Effector CD4-positive, alpha-beta T cell (primary cell): Measurements from ENCODE around the gene AHCY.
"Not testable (repeated sequence)": the region's sequence is repeated elsewhere in the genome, so short reads cannot be mapped to it uniquely, and the experiment has no call there.

Experiments used
- DNase-seq: peaks from one replicate; pipeline ENCODE4 v3.0.0-alpha.2; 2020

AHCY gene

GRCh38 chr20:34322267-34323105 is 19.3 kb upstream of the AHCY start:
- DNase-seq, result no peak

GRCh38 chr20:34320861-34321260 is 17.7 kb upstream of the AHCY start:
- DNase-seq, result no peak

- no peak for DNase-seq
These were observed 15.7 kb upstream of the AHCY start for GRCh38 chr20:34318609-34319443.

GRCh38 chr20:34316196-34316814 is 13.2 kb upstream of the AHCY start:
- DNase-seq, result no peak

- DNase-seq, result no peak
These were observed 12.1 kb upstream of the AHCY start for GRCh38 chr20:34315236-34315635.

GRCh38 chr20:34312544-34313217 is 9.5 kb upstream of the AHCY start:
- peak; percentile 81 for DNase-seq

- no peak for DNase-seq
These were observed 8.9 kb upstream of the AHCY start for GRCh38 chr20:34312024-34312460.

GRCh38 chr20:34311118-34312023 is 8.2 kb upstream of the AHCY start:
- no peak for DNase-seq

- no peak for DNase-seq
These were observed 7.4 kb upstream of the AHCY start for GRCh38 chr20:34310481-34311117.

- no peak for DNase-seq
These were observed 6.5 kb upstream of the AHCY start for GRCh38 chr20:34309691-34310090.

GRCh38 chr20:34305333-34306230 is 2.4 kb upstream of the AHCY start:
- no peak for DNase-seq

- DNase-seq, result no peak
These were observed 838 bp downstream of the AHCY start for GRCh38 chr20:34302312-34302722.

- no peak for DNase-seq
These were observed 1.4 kb downstream of the AHCY start for GRCh38 chr20:34301587-34302311.

- DNase-seq, result no peak
These were observed 2.2 kb downstream of the AHCY start for GRCh38 chr20:34300809-34301586.

- no peak for DNase-seq
These were observed 2.8 kb downstream of the AHCY start for GRCh38 chr20:34300256-34300806.

- DNase-seq, result no peak
These were observed 3.4 kb downstream of the AHCY start for GRCh38 chr20:34299556-34300255.

- DNase-seq, result not testable (repeated sequence)
These were observed 4.8 kb downstream of the AHCY start for GRCh38 chr20:34298294-34298784.
